ENCODE measurements around the gene MCM7. TPM values are rescaled to one million over a fixed set of nuclear protein-coding genes. Genes with fewer than 3 reads are reported as not detected.
A peak's percentile ranks its signal among the peaks of the same experiment; 100 is the strongest.

MCM7 gene
- total RNA-seq, 1 donor from 2014 or later = 35.9 TPM

DNA sequence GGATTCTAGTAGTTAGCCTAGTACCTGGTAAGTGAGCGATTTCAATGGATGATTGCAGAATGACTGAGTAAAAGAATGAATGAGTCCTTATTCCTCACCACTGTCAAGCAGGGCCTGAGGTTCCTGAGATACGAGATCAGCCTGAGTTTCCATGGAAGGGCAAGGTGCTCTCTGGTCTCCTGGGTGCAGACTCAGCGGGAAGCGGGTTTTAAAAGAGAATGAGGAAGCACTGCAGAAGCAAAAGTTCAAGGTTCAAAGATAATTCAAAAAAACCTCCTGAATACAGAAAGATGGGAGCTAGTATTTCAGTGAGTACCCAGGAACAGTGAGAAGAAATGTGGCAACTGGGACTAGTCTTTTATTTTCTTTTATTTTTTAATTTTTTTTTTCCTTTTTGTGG, 24.0 kb downstream of the MCM7 start:
- DNase-seq (ENCODE audit: low spot score in 2 of 2) (no peak), FAIRE-seq (no peak)

GRCh38 chr7:100075418-100075817, 25.8 kb downstream of the MCM7 start:
- DNase-seq (ENCODE audit: low spot score in 2 of 2) (no peak), FAIRE-seq (no peak)

- DNase-seq (ENCODE audit: low spot score in 2 of 2) (no peak), FAIRE-seq (no peak)
Measured at GRCh38 chr7:100074841-100075240, 26.4 kb downstream of the MCM7 start.

GRCh38 chr7:100072462-100072861, 28.7 kb downstream of the MCM7 start:
- no peak for DNase-seq (ENCODE audit: low spot score in 2 of 2)
- FAIRE-seq = no peak

DNA sequence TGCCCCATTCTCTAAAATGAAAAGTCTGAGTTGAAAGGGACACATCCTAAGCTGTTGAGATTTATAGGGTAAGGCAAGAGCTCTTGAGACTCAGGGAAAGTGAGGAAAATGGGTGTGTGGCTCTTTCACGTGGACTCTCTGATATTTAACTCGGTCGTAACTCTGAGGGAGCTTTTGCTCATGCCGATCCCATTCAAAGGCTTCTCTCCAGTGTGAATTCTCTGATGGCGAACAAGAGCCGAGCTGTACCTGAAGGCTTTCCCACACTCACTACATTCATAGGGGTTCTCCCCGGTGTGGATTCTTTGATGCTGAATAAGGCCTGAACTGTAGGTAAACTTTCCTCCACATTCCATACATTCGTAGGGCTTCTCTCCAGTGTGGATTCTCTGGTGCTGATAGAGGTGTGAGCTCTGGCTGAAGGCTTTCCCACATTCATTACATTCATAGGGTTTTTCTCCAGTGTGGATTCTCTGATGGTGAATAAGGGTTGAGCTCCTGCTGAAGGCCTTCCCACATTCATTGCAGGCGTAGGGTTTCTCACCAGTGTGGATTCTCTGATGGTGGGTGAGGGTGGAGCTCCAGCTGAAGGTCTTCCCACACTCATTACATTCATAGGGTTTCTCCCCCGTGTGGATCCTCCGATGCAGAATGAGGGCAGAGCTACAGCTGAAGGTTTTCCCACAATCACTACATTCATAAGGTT, 30.0 kb downstream of the MCM7 start:
- DNase-seq (ENCODE audit: low spot score in 2 of 2) = no peak
- no peak for FAIRE-seq

- no peak for FAIRE-seq
- DNase-seq (ENCODE audit: low spot score in 2 of 2) = no peak
Measured at GRCh38 chr7:100069991-100070390, 31.2 kb downstream of the MCM7 start.

DNA sequence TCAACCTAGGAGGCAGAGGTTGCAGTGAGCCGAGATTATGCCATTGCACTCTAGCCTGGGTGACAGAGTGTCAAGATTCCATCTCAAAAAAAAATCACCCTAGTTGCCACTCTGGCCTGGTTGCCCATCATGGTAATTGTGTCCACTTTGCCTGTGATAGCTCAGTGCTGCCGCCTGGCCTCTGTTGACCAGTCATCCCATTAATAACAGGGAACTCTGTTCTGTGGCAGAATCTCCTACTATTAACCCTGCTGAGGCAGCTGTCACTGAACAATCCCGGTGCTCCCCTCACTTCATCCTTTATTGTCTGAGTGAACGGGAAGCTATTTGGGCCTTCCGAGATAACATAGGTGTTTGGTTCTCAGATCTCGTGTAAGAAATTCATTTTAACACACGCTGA, 34.2 kb downstream of the MCM7 start:
- FAIRE-seq (no peak), DNase-seq (ENCODE audit: low spot score in 2 of 2) (peak in 1 of 2 donors; percentile 22)

DNA sequence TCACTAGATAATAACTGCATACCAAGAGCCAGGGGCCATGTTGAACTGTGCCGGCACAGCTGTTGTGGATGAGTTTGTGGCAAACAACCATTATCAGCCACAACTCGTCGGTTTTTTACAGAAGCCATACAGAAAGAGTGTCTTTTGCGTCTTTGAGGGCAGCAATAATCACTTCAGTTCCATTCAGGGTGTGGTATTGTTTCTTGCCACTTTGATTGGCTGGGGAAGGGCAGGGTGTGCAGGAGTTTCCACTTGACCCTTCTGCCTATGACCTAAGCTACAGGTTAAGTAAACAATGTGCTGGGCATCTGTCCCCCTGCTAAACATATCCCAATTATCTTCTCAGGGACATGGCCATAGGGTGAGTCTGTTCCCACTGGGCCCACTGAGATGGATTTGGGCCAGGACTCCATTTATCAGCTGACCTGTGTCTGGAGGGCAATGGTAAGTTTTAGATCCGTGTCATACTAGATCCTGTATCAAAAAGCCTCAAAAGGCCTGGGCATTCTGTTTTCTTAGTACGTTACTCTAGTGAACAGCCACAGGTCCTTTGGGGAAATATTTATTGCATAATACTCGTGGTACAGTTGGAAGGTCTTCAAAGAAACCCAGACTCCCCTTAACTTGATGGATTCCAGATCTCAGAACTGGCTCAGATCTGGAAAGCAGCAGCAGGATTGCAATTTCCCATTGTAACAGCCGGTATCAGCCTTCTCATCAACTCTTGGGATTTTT, 35.6 kb downstream of the MCM7 start:
- no peak for FAIRE-seq
- DNase-seq (ENCODE audit: low spot score in 2 of 2) = no peak

GRCh38 chr7:100064162-100064561, 37.0 kb downstream of the MCM7 start:
- FAIRE-seq (no peak), DNase-seq (ENCODE audit: low spot score in 2 of 2) (no peak)

- FAIRE-seq (no peak), DNase-seq (ENCODE audit: low spot score in 2 of 2) (no peak)
Measured at GRCh38 chr7:100063376-100063775, 37.8 kb downstream of the MCM7 start.

DNA sequence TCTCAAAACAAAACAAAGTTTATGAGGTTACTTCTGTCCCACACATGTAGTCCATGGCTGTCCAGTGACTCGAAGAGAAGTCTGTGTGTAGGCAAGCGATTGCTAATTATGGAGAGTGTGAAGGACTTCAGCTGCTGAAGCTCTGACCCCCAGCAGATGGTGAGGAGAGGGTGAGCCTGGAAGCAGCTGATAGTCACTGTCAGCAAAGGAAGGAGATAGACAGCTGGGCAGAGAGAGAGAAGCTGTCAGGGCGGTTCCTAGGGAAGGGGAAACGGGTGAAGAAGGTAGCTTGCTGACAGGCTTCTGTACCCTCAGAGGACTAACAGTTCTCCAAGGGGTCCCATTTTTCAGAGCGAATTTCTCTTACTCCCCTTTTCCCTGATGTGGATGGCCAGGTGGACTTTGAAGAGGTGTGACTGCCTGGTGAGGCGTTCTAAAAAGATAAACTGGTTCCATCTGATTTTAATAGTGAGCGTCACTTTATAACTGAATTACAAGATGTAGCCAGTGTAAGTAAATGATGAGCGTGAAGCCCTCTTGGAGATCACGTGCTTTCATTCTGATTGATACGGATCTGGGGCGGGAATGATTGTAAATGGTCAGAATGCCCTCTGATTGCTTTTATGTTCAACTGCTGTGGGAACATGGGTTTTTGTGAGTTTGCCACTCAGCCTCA, 39.5 kb downstream of the MCM7 start:
- FAIRE-seq (no peak), DNase-seq (ENCODE audit: low spot score in 2 of 2) (no peak)

DNA sequence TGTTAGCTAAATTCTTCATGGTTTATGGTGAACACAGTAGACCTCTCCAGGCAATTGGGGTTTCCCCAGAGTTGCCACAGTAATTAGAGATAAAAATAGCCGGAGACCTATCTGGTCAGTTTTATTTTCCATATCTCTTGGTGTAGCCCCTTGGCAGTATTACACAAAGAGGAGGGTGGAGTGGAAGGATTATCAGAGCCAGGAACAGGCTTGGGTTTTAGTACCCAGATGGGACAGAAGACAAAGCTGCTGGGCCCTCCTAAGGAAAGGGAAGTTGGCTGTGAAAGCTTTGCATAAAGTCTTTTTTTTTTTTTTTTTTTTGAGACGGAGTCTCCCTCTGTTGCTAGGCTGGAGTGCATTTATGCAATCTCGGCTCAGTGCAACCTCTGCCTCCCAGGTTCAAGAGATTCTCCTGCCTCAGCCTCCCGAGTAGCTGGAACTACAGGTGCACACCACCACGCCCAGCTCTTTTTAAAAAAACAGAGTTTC, 41.9 kb downstream of the MCM7 start:
- no peak for DNase-seq (ENCODE audit: low spot score in 2 of 2)
- FAIRE-seq = no peak

GRCh38 chr7:100057006-100057405, 44.2 kb downstream of the MCM7 start:
- DNase-seq (ENCODE audit: low spot score in 2 of 2) = no peak
- FAIRE-seq = no peak

DNA sequence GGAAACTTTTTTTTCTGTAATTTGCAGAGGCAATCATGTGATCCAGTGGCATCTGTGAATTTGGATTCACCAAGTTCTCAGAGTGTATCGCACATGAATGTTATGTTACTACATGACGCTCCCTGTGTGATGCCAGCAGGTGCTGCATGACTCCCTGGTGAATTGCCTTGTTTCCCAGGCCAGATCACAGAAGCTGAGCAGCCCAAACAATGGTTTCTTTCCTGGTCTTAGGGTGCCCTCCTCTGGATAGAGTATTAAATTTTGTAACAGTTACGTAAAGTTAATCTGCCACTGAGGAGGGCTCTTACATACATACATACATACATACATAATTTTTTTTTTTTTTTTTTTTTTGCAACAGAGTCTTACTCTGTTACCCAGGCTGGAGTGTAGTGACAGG, 48.0 kb downstream of the MCM7 start:
- peak; percentile 47 for FAIRE-seq
- peak; percentile 65 to 74 for DNase-seq (ENCODE audit: low spot score in 2 of 2)

DNA sequence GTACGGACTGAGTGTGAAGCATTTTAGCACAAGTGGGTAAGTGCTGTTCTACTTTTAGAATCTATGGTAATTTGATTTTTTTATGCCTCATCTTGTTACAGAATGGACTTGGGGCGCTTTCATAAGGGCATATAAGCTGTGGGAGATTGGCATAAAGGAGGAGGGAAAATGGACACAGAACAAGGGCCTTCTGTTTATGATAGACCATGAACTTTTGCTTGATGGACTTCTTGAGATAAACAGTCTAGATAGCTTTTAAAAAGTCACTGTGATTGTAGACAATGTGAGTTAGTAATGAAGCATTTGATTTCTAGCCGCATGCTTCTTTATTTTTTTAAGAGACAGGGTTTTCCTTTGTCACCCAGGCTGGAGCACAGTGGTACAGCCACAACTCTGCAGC, 49.6 kb downstream of the MCM7 start:
- FAIRE-seq = no peak
- no peak for DNase-seq (ENCODE audit: low spot score in 2 of 2)

DNA sequence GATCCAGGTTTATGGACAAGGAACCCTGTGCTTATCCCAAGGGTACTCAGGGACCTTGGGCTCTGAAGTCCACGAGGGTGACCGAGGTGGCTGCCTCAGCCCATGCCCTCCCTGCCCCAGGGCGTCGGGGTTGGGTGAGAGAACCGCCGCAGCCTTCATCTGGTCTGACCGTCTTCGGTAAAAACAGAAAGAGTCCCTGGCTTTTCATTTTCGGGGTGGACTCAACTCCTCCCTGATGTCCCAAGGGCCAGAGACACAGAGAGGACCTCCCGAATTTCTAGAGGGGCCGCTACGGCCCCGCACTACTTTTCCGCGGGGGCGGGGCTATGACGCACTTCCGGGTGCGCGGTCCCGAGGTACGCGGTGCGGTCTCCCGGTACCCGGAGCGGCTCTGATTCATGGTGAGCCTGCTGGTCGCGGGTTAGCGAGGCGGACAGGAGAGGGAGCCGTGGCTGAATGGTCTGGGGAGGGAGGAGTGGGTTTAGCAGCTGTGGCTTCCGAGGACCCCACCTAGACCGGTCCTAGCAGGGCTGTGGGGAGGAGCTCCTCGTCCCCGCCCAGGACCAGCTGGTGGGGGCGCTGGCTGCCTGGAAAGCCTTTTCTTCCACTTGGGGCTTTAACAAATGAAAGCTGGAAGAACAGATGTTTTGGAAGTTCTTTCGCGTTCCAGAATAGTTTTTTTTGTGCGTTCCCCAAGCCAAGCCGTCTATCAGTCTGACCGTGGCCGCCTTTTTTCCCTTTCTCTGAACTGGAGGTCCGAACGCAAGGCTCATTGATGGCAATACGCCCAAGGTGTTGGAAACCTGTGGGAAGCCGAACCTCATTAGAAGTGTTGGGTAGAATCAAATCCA, 51.5 kb downstream of the MCM7 start, which contains the start of gene ZSCAN21:
Gene ZSCAN21 (plus strand): TSS at position 334 of the 851 bp plus-strand sequence. CDS start 7,233 bp downstream, outside the sequence.
- FAIRE-seq (no peak), DNase-seq (ENCODE audit: low spot score in 2 of 2) (peak; percentile 68 to 90)

DNA sequence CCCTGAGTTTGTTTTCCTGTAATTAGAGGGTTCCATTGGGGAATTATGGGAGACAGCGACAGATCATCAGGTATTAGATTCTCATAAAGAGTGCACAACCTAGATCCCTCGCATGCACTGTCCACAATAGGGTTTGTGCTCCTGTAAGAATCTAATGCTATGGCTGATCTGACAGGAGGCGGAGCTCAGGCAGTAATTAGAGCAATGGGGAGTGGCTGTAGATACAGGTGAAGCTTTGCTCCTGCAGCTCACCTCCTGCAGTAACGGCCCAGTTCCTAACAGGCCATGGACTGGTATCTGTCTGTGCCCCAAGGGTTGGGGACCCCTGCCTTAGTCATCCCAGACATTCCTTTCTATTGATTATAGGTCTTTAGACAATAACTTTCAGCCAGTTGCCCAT, 52.5 kb downstream of the MCM7 start:
- DNase-seq (ENCODE audit: low spot score in 2 of 2) = no peak
- FAIRE-seq = no peak

GRCh38 chr7:100044718-100045117, 56.5 kb downstream of the MCM7 start:
- FAIRE-seq (no peak), DNase-seq (ENCODE audit: low spot score in 2 of 2) (no peak)

All from frontal cortex (tissue), 4 donors.